SK-N-SH (cell line): ENCODE data around the gene CYREN. TPM values are rescaled to one million over a fixed set of nuclear protein-coding genes. Genes with fewer than 3 reads are reported as not detected.
A peak's percentile ranks its signal among the peaks of the same experiment; 100 is the strongest.

Experiments
- CTCF ChIA-PET: fragments of 300-600, 350-600 bp; formaldehyde crosslinking; extraction: SDS; loops from one replicate; lab custom pipeline; 2021; lab: Yijun Ruan, JAX
- POLR2A ChIA-PET: fragments of 350-600 bp; sonication (Branson Sonifier 250); formaldehyde crosslinking; extraction: SDS; loops from one replicate; lab custom pipeline; 2020; ENCODE audit warnings: antibody characterized with exemption, inconsistent platforms; lab: Yijun Ruan, JAX
- DNase-seq: peaks from one replicate; pipeline ENCODE4 v3.0.0; 2012
- H2AFZ ChIP-seq: fragments of 200-600 bp; sonication (generic); 2 replicates; pipeline ENCODE4 v1.8.1; 2016; ENCODE audit warnings: antibody characterized with exemption, mild to moderate bottlenecking, low read depth
- H3F3A ChIP-seq: fragments of 200-600 bp; sonication (generic); replicated peaks from 2 replicates; pipeline ENCODE3; 2016; ENCODE audit warnings: antibody characterized with exemption, mild to moderate bottlenecking; ENCODE audit not compliant: insufficient read depth
- H3K27ac ChIP-seq, 2 experiments: fragments of 200-500 bp in 1 of 2; fragments of 200-600 bp in 1 of 2; sonication (Bioruptor generic) in 1 of 2; sonication (generic), shearing (Covaris generic) in 1 of 2; 2 replicates each; pipeline versions ENCODE4 v1.5.1 to v1.6.1; 2014 to 2016; ENCODE audit warnings: low read depth in 2 of 2, inconsistent platforms in 1 of 2, low read length in 1 of 2, mild to moderate bottlenecking in 1 of 2, mixed read lengths in 1 of 2
- H3K27me3 ChIP-seq: fragments of 200-600 bp; sonication (generic), shearing (Covaris generic); 2 replicates; pipeline ENCODE4 v1.6.1; 2016; ENCODE audit warnings: mixed run types; ENCODE audit not compliant: insufficient read depth
- H3K36me3 ChIP-seq, 2 experiments: fragments of 200-500 bp in 1 of 2; fragments of 200-600 bp in 1 of 2; sonication (Bioruptor generic) in 1 of 2; sonication (generic) in 1 of 2; replicated peaks in 1 of 2; 2 replicates each; pipeline versions ENCODE3 to v1.5.1; 2014 to 2016; ENCODE audit warnings: low read length in 1 of 2, mild to moderate bottlenecking in 1 of 2; ENCODE audit not compliant: insufficient read depth in 2 of 2, control insufficient read depth in 1 of 2
- H3K4me1 ChIP-seq, 2 experiments: fragments of 200-500 bp in 1 of 2; fragments of 200-600 bp in 1 of 2; sonication (Bioruptor generic) in 1 of 2; sonication (generic), shearing (Covaris generic) in 1 of 2; 2 replicates each; pipeline versions ENCODE4 v1.5.1 to v1.6.1; 2014 to 2016; ENCODE audit warnings: low read depth in 1 of 2, low read length in 1 of 2, mixed run types in 1 of 2; ENCODE audit not compliant: insufficient read depth in 2 of 2, control insufficient read depth in 1 of 2
- H3K4me2 ChIP-seq: fragments of 200-600 bp; sonication (generic), shearing (Covaris generic); 2 replicates; pipeline ENCODE4 v1.6.1; 2017; ENCODE audit warnings: mixed run types
- H3K4me3 ChIP-seq, 2 experiments: fragments of 200-500 bp in 1 of 2; fragments of 200-600 bp in 1 of 2; sonication (Bioruptor generic) in 1 of 2; sonication (generic), shearing (Covaris generic) in 1 of 2; 2 replicates each; pipeline versions ENCODE4 v1.5.1 to v1.8.1; 2014 to 2016; ENCODE audit warnings: low read depth in 2 of 2, inconsistent platforms in 1 of 2, low read length in 1 of 2, mild to moderate bottlenecking in 1 of 2, mixed read lengths in 1 of 2, moderate library complexity in 1 of 2
- H3K79me2 ChIP-seq: fragments of 200-600 bp; sonication (generic); 2 replicates; pipeline ENCODE4 v1.8.1; 2017; ENCODE audit warnings: mild to moderate bottlenecking; ENCODE audit not compliant: insufficient read depth
- H3K9ac ChIP-seq: fragments of 200-600 bp; sonication (generic); 2 replicates; pipeline ENCODE4 v1.6.1; 2017; ENCODE audit warnings: mixed run types
- H3K9me2 ChIP-seq: fragments of 200-600 bp; sonication (generic); 2 replicates; pipeline ENCODE4 v1.6.1; 2017; ENCODE audit warnings: mixed run types
- H3K9me3 ChIP-seq: fragments of 200-600 bp; sonication (generic); 2 replicates; pipeline ENCODE4 v1.6.1; 2017; ENCODE audit warnings: mixed run types, mild to moderate bottlenecking, moderate library complexity
- H4K20me1 ChIP-seq: fragments of 200-600 bp; sonication (generic); 2 replicates; pipeline ENCODE4 v1.6.1; 2017; ENCODE audit warnings: mild to moderate bottlenecking, mixed run types; ENCODE audit not compliant: insufficient read depth
- CHD2 ChIP-seq: fragments of 150-350 bp; IDR thresholded peaks from 2 replicates; pipeline ENCODE4 v1.6.1; 2018; ENCODE audit warnings: low read length; ENCODE audit not compliant: partially characterized antibody
- EZH2phosphoT487 ChIP-seq: fragments of 200-600 bp; sonication (generic); IDR thresholded peaks from 2 replicates; pipeline ENCODE4 v1.6.1; 2017; ENCODE audit warnings: low read depth, mixed run types, mild to moderate bottlenecking, antibody characterized with exemption, moderate library complexity, borderline replicate concordance
- JUND ChIP-seq: IDR thresholded peaks from 2 replicates; pipeline ENCODE4 v1.4.0; 2012
- MXI1 ChIP-seq: IDR thresholded peaks from 2 replicates; pipeline ENCODE4 v1.6.1; 2012; ENCODE audit warnings: mild to moderate bottlenecking, low read depth, low read length, improper control_type of control experiment
- PBX3 ChIP-seq: IDR thresholded peaks from 2 replicates; pipeline ENCODE4; 2012
- POLR2AphosphoS5 ChIP-seq: IDR thresholded peaks from 2 replicates; pipeline ENCODE4 v1.6.1; 2012; ENCODE audit warnings: low read depth, low read length
- RFX5 ChIP-seq: IDR thresholded peaks from 2 replicates; pipeline ENCODE4 v1.6.1; 2012; ENCODE audit warnings: mild to moderate bottlenecking, improper control_type of control experiment, low read length
- RXRA ChIP-seq: IDR thresholded peaks from 2 replicates; pipeline ENCODE4 v1.4.0; 2012; ENCODE audit warnings: low read depth, mild to moderate bottlenecking, borderline replicate concordance
- SIN3A ChIP-seq: IDR thresholded peaks from 2 replicates; pipeline ENCODE4 v1.6.1; 2012; ENCODE audit warnings: low read depth, mild to moderate bottlenecking, low read length, moderate library complexity, borderline replicate concordance
- SMC3 ChIP-seq: IDR thresholded peaks from 2 replicates; pipeline ENCODE4 v1.6.1; 2012; ENCODE audit warnings: low read depth, low read length, improper control_type of control experiment
- TCF12 ChIP-seq: IDR thresholded peaks from 2 replicates; pipeline ENCODE4 v1.4.0; 2012
- YY1 ChIP-seq: IDR thresholded peaks from 2 replicates; pipeline ENCODE4 v1.4.0; 2012; ENCODE audit warnings: low read depth, mild to moderate bottlenecking
- WGBS: methylation state at CpG from one replicate; pipeline ENCODE4 v1.1.6; 2017; ENCODE audit warnings: low lambda C conversion rate; 5-methylcytosine and 5-hydroxymethylcytosine counted together
- polyA plus RNA-seq, 3 experiments: library from polyadenylated mRNA; depleted of rRNA; stranded (reverse); fragments of >200 nt; gene quantifications; 2 replicates each; pipeline ENCODE4 v1.2.3, GENCODE V29; 2012
- TF ChIP-seq, protein P1 (sequence below): fragments of 150-350 bp; IDR thresholded peaks from 2 replicates; pipeline ENCODE4 v1.6.1; 2017; ENCODE audit warnings: antibody characterized with exemption, low read length, low read depth, borderline replicate concordance

CYREN gene
- polyA plus RNA-seq, 1 of the 3 experiments (the other 2 are of a cell fraction): 53.4 TPM

- H3K79me2 ChIP-seq: peaks cover 30% of the 10 kb centered on the region
- peaks cover 40 to 48% of the 10 kb centered on the region in 2 experiments for H3K36me3 ChIP-seq
- CTCF ChIA-PET: interaction anchor here (1.2 kb wide), 2 partner anchors 223 to 535 kb away, joined by 3 read pairs; no protein-coding TSS in a partner anchor
Measured at GRCh38 chr7:135168001-135168400, 2.5 kb downstream of the CYREN start.

DNA sequence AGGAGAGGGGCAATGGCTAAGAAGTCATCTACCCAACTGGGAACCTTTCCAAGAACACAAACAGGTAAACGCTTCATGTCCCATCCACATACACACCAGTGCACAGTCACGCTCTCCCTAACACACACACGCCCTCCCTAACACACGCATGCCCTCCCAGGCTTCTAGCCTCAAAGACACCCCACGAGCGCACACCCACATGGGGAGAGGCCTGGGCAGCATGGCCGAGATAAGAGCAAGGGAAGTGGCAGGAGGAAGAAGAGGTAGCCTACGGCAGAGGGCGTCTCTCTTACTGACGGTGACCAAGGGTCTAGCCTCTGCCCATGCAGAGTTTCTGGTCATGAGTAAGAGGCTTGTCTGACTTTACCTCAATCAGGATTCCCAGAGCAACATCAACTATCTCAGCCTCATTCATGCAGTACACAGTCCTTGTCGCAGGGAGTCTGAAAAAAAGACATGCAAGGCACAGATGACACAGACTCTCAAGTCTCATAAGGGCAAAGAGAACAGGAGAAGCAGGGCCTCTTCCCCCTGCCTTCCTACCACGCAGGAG is 3.1 kb downstream of the CYREN start:
- no peak overlapping the region for H3K4me3 ChIP-seq
- H3K9me3 ChIP-seq: no peaks in the 10 kb centered on the region
- H3K4me2 ChIP-seq: no peak overlapping the region
- H4K20me1 ChIP-seq: no peaks in the 10 kb centered on the region
- H3F3A ChIP-seq: peaks cover 13% of the 10 kb centered on the region
- H3K27me3 ChIP-seq: no peaks in the 10 kb centered on the region
- H2AFZ ChIP-seq: no peak overlapping the region
- ChIA-PET CTCF (no interaction called here), POLR2A (no interaction called here)
- H3K27ac ChIP-seq: no peak overlapping the region
- peaks cover 44 to 48% of the 10 kb centered on the region in 2 experiments for H3K36me3 ChIP-seq
- WGBS: 92% methylated on average over 12 of the region's 12 CpGs
- H3K9ac ChIP-seq: no peak overlapping the region
- peaks cover 3 to 24% of the 10 kb centered on the region in 2 experiments; a peak in 3 of 4 replicates for H3K4me1 ChIP-seq
- H3K9me2 ChIP-seq: no peaks in the 10 kb centered on the region
- peaks cover 30% of the 10 kb centered on the region for H3K79me2 ChIP-seq
- TF ChIP-seq, protein P1, sequence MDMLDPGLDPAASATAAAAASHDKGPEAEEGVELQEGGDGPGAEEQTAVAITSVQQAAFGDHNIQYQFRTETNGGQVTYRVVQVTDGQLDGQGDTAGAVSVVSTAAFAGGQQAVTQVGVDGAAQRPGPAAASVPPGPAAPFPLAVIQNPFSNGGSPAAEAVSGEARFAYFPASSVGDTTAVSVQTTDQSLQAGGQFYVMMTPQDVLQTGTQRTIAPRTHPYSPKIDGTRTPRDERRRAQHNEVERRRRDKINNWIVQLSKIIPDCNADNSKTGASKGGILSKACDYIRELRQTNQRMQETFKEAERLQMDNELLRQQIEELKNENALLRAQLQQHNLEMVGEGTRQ: no peak
- TF ChIP-seq TCF12 (no peak), YY1 (no peak), SIN3A (no peak), JUND (no peak), EZH2phosphoT487 (no peak), PBX3 (no peak), RFX5 (no peak), SMC3 (no peak), RXRA (no peak), CHD2 (no peak)
- DNase-seq: no peak

More at GRCh38 chr7:135168001-135168400, 2.5 kb downstream of the CYREN start:
- Histone ChIP-seq H3K9me2 (no peaks in the 10 kb centered on the region), H3F3A (peaks cover 13% of the 10 kb centered on the region), H3K4me3 (no peak overlapping the region), H2AFZ (no peak overlapping the region), H3K4me2 (no peak overlapping the region), H4K20me1 (no peaks in the 10 kb centered on the region), H3K9ac (no peak overlapping the region), H3K9me3 (no peaks in the 10 kb centered on the region), H3K27me3 (no peaks in the 10 kb centered on the region), H3K27ac (no peak overlapping the region), H3K4me1 (peaks cover 3 to 24% of the 10 kb centered on the region in 2 experiments; a peak in 3 of 4 replicates)
- TF ChIP-seq POLR2AphosphoS5 (0 out of 2 replicates have a peak, but pooled peaks have one; percentile 21), MXI1 (no peak)
- POLR2A ChIA-PET: no interaction called here
- 60% methylated on average over 7 of the region's 9 CpGs for WGBS
- DNase-seq: no peak
